ENCODE measurements around the gene CLDN4. TPM values are rescaled to one million over a fixed set of nuclear protein-coding genes. Genes with fewer than 3 reads are reported as not detected.

The CLDN4 gene
- total and polyA plus RNA-seq, 9 of the 15 experiments (the other 6 are each of a cell fraction or from before 2014, with no cell fraction given), result 0.05 to 0.60 (median 0.06) TPM; not detected in 3

DNA sequence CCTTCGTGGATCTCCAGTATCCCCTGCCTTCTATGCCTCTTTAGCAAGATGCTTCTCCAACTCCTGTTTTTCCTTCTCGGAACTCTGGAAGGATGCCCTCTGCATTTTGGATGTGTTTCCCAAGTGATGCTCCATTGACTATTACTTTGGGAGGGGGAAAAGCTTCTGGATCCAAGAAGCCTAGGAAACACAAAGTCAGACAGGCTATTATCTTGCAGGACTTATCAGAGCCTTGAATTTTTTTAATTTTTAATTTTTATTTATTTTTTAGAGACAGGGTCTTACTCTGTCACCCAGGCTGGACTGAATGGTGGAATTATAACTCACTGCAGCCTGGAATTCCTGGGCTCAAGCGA lies 51.2 kb downstream of the CLDN4 start:
- no peak for FAIRE-seq
- Histone ChIP-seq H4K20me1 (replicated peaks; ENCODE audit: control insufficient read depth, insufficient read depth, low read length) (peaks cover 29% of the 10 kb centered on the region), H3K79me2 (ENCODE audit: control insufficient read depth, insufficient read depth, low read length) (no peaks in the 10 kb centered on the region), H3K4me3 (no peak overlapping the region), H3K36me3 (ENCODE audit: control insufficient read depth, insufficient read depth, low read length) (no peaks in the 10 kb centered on the region), H3K27me3 (ENCODE audit: control insufficient read depth in 2 of 2, insufficient read depth in 2 of 2, low read length in 2 of 2) (peaks cover 16 to 53% of the 10 kb centered on the region in 2 experiments), H2AFZ (ENCODE audit: low read depth, low read length) (no peak overlapping the region), H3K9ac (ENCODE audit: insufficient read depth in 1 of 2, low read depth in 2 of 2, low read length in 2 of 2) (no peak overlapping the region), H3K4me1 (replicated peaks in 1 of 2; ENCODE audit: control insufficient read depth in 2 of 2, insufficient read depth in 2 of 2, low read length in 2 of 2) (peaks cover 12 to 22% of the 10 kb centered on the region in 2 experiments), H3K9me3 (replicated peaks; ENCODE audit: control insufficient read depth, insufficient read depth, low read depth, low read length) (no peaks in the 10 kb centered on the region), H3K9me1 (ENCODE audit: control insufficient read depth, insufficient read depth, low read length) (no peaks in the 10 kb centered on the region), H3K4me2 (ENCODE audit: insufficient read depth, low read length) (no peak overlapping the region), H3K27ac (ENCODE audit: extremely low read depth, low read depth, low read length) (no peak overlapping the region)
- DNase-seq (ENCODE audit: extremely low read depth in 1 of 4, low spot score in 3 of 4), result no peak
- intact Hi-C loops (cut with micrococcal nuclease) (no loop called here), in situ Hi-C loops (cut with MboI) (loop anchor here (5.0 kb wide), 1 partner anchor 140 kb away; no protein-coding TSS in a partner anchor)
- peak; percentile 99 for TF ChIP-seq ZNF239 (CRISPR knock-in tag; IDR thresholded peaks at IDR 0.05)
- peak; percentile 49 for TF ChIP-seq BCOR (IDR thresholded peaks at IDR 0.05)
- no peak for TF ChIP-seq ZNF232 (CRISPR knock-in tag; IDR thresholded peaks at IDR 0.05)
- peak in 1 of 2 experiments; percentile 49; a peak in 1 of 4 replicates for TF ChIP-seq KDM1A (IDR thresholded peaks at IDR 0.05)
- peak; percentile 90 for TF ChIP-seq RBM25 (IDR thresholded peaks at IDR 0.05; ENCODE audit: low read depth, low read length, severe bottlenecking)
- no peak for TF ChIP-seq HSF4 (CRISPR knock-in tag; IDR thresholded peaks at IDR 0.05; ENCODE audit: borderline replicate concordance)
- ChIA-PET POLR2A (no interaction called here), CTCF (ENCODE audit: low intra/inter-chr PET ratio) (no interaction called here)
- no TSS peak for BruUV-seq (replicated peaks)
- no peak for ATAC-seq
- 19% methylated on average over 3 of the region's 3 CpGs for WGBS (ENCODE audit: insufficient coverage, low coverage, missing lambda C conversion rate)

Other genes with a start within 250 kb of the CLDN4 start
Only the 7 nearest of the 10 such genes appear.
- gene DNAJC30, start 147.5 kb upstream of the CLDN4 start, total RNA-seq (2014; rRNA removed), result 6.9 and 8.6 TPM in 2 replicates
- 3.8 and 4.2 TPM in 2 replicates for gene DNAJC30, start 147.5 kb upstream of the CLDN4 start, total RNA-seq (2014; rRNA removed; fragmentation: Illumina TruSeq; extraction: Trizol)
- gene DNAJC30, start 147.5 kb upstream of the CLDN4 start, total RNA-seq (2015; rRNA removed; fragmentation: Illumina TruSeq; extraction: Trizol), result 4.4 and 4.6 TPM in 2 replicates
- gene DNAJC30, start 147.5 kb upstream of the CLDN4 start, total RNA-seq (2021), result 10.1 and 11.3 TPM in 2 replicates
- 2.0 and 3.7 TPM in 2 replicates for gene DNAJC30, start 147.5 kb upstream of the CLDN4 start, polyA plus RNA-seq (2011; rRNA removed)
- gene DNAJC30, start 147.5 kb upstream of the CLDN4 start, polyA plus RNA-seq (2014; fragmentation: Illumina TruSeq; extraction: Trizol), result 4.6 and 6.4 TPM in 2 replicates
- gene DNAJC30, start 147.5 kb upstream of the CLDN4 start, polyA plus RNA-seq (2014; fragmentation: Nextera tagmentation; extraction: Ambion mirVana), result 1 to 10 TPM; 1.1 to 1.4 TPM
- gene DNAJC30, start 147.5 kb upstream of the CLDN4 start, polyA plus RNA-seq (2014; rRNA removed), result 9.2 and 11.4 TPM in 2 replicates
- 170 and 183 TPM in 2 replicates for gene BUD23, start 147.4 kb upstream of the CLDN4 start, total RNA-seq (2014; rRNA removed)
- gene BUD23, start 147.4 kb upstream of the CLDN4 start, total RNA-seq (2014; rRNA removed; fragmentation: Illumina TruSeq; extraction: Trizol), result 117 and 124 TPM in 2 replicates
- 123 and 128 TPM in 2 replicates for gene BUD23, start 147.4 kb upstream of the CLDN4 start, total RNA-seq (2015; rRNA removed; fragmentation: Illumina TruSeq; extraction: Trizol)
- gene BUD23, start 147.4 kb upstream of the CLDN4 start, total RNA-seq (2021), result 135 and 144 TPM in 2 replicates
- gene BUD23, start 147.4 kb upstream of the CLDN4 start, polyA plus RNA-seq (2011; rRNA removed), result 115 and 168 TPM in 2 replicates
- 206 and 216 TPM in 2 replicates for gene BUD23, start 147.4 kb upstream of the CLDN4 start, polyA plus RNA-seq (2014; fragmentation: Illumina TruSeq; extraction: Trizol)
- gene BUD23, start 147.4 kb upstream of the CLDN4 start, polyA plus RNA-seq (2014; fragmentation: Nextera tagmentation; extraction: Ambion mirVana), result 100 to 1,000 TPM in 1 of 2 experiments, 10 to 100 TPM in 1; 79.5 to 150 TPM
- gene BUD23, start 147.4 kb upstream of the CLDN4 start, polyA plus RNA-seq (2014; rRNA removed), result 270 and 301 TPM in 2 replicates
- 9.1 and 9.9 TPM in 2 replicates for gene STX1A, start 111.3 kb upstream of the CLDN4 start, total RNA-seq (2014; rRNA removed)
- gene STX1A, start 111.3 kb upstream of the CLDN4 start, total RNA-seq (2014; rRNA removed; fragmentation: Illumina TruSeq; extraction: Trizol), result 2.3 and 3.9 TPM in 2 replicates
- gene STX1A, start 111.3 kb upstream of the CLDN4 start, total RNA-seq (2015; rRNA removed; fragmentation: Illumina TruSeq; extraction: Trizol), result 6.3 and 9.6 TPM in 2 replicates
- 8.0 and 8.9 TPM in 2 replicates for gene STX1A, start 111.3 kb upstream of the CLDN4 start, total RNA-seq (2021)
- gene STX1A, start 111.3 kb upstream of the CLDN4 start, polyA plus RNA-seq (2011; rRNA removed), result 6.7 and 7.5 TPM in 2 replicates
- gene STX1A, start 111.3 kb upstream of the CLDN4 start, polyA plus RNA-seq (2014; fragmentation: Illumina TruSeq; extraction: Trizol), result 6.1 and 9.9 TPM in 2 replicates
- under 1 TPM; 0.04 to 0.15 TPM for gene STX1A, start 111.3 kb upstream of the CLDN4 start, polyA plus RNA-seq (2014; fragmentation: Nextera tagmentation; extraction: Ambion mirVana)
- 11.7 and 15.1 TPM in 2 replicates for gene STX1A, start 111.3 kb upstream of the CLDN4 start, polyA plus RNA-seq (2014; rRNA removed)
- 44.2 and 52.6 TPM in 2 replicates for gene ABHD11, start 92.2 kb upstream of the CLDN4 start, total RNA-seq (2014; rRNA removed)
- 11.7 and 13.2 TPM in 2 replicates for gene ABHD11, start 92.2 kb upstream of the CLDN4 start, total RNA-seq (2014; rRNA removed; fragmentation: Illumina TruSeq; extraction: Trizol)
- 17.5 and 17.9 TPM in 2 replicates for gene ABHD11, start 92.2 kb upstream of the CLDN4 start, total RNA-seq (2015; rRNA removed; fragmentation: Illumina TruSeq; extraction: Trizol)
- gene ABHD11, start 92.2 kb upstream of the CLDN4 start, total RNA-seq (2021), result 32.6 and 37.3 TPM in 2 replicates
- gene ABHD11, start 92.2 kb upstream of the CLDN4 start, polyA plus RNA-seq (2011; rRNA removed), result 18.4 and 18.9 TPM in 2 replicates
- gene ABHD11, start 92.2 kb upstream of the CLDN4 start, polyA plus RNA-seq (2014; fragmentation: Illumina TruSeq; extraction: Trizol), result 25.5 and 26.3 TPM in 2 replicates
- gene ABHD11, start 92.2 kb upstream of the CLDN4 start, polyA plus RNA-seq (2014; fragmentation: Nextera tagmentation; extraction: Ambion mirVana), result 1 to 10 TPM; 7.7 to 8.6 TPM
- gene ABHD11, start 92.2 kb upstream of the CLDN4 start, polyA plus RNA-seq (2014; rRNA removed), result 40.7 and 41.7 TPM in 2 replicates
- not detected in 2 replicates for gene CLDN3, start 60.7 kb upstream of the CLDN4 start, total RNA-seq (2014; rRNA removed)
- not detected in 2 replicates for gene CLDN3, start 60.7 kb upstream of the CLDN4 start, total RNA-seq (2014; rRNA removed; fragmentation: Illumina TruSeq; extraction: Trizol)
- not detected in 2 replicates for gene CLDN3, start 60.7 kb upstream of the CLDN4 start, total RNA-seq (2015; rRNA removed; fragmentation: Illumina TruSeq; extraction: Trizol)
- gene CLDN3, start 60.7 kb upstream of the CLDN4 start, total RNA-seq (2021), result 0.29 TPM in 1 of 2 replicates, not detected in the other
- gene CLDN3, start 60.7 kb upstream of the CLDN4 start, polyA plus RNA-seq (2011; rRNA removed), result not detected in 2 replicates
- not detected in 2 replicates for gene CLDN3, start 60.7 kb upstream of the CLDN4 start, polyA plus RNA-seq (2014; fragmentation: Illumina TruSeq; extraction: Trizol)
- gene CLDN3, start 60.7 kb upstream of the CLDN4 start, polyA plus RNA-seq (2014; fragmentation: Nextera tagmentation; extraction: Ambion mirVana), result not detected
- gene CLDN3, start 60.7 kb upstream of the CLDN4 start, polyA plus RNA-seq (2014; rRNA removed), result not detected in 2 replicates
- gene METTL27, start 11.5 kb downstream of the CLDN4 start, total RNA-seq (2014; rRNA removed), result 0.32 and 0.94 TPM in 2 replicates
- not detected in 2 replicates for gene METTL27, start 11.5 kb downstream of the CLDN4 start, total RNA-seq (2014; rRNA removed; fragmentation: Illumina TruSeq; extraction: Trizol)
- not detected in 2 replicates for gene METTL27, start 11.5 kb downstream of the CLDN4 start, total RNA-seq (2015; rRNA removed; fragmentation: Illumina TruSeq; extraction: Trizol)
- 0.42 and 0.73 TPM in 2 replicates for gene METTL27, start 11.5 kb downstream of the CLDN4 start, total RNA-seq (2021)
- gene METTL27, start 11.5 kb downstream of the CLDN4 start, polyA plus RNA-seq (2011; rRNA removed), result 0.33 and 0.49 TPM in 2 replicates
- 0.69 TPM in 1 of 2 replicates, not detected in the other for gene METTL27, start 11.5 kb downstream of the CLDN4 start, polyA plus RNA-seq (2014; fragmentation: Illumina TruSeq; extraction: Trizol)
- gene METTL27, start 11.5 kb downstream of the CLDN4 start, polyA plus RNA-seq (2014; fragmentation: Nextera tagmentation; extraction: Ambion mirVana), result under 1 TPM in 1 of 2 experiments, not detected in 1; 0.08 TPM
- gene METTL27, start 11.5 kb downstream of the CLDN4 start, polyA plus RNA-seq (2014; rRNA removed), result 0.35 and 0.82 TPM in 2 replicates
- gene TMEM270, start 30.2 kb downstream of the CLDN4 start, total RNA-seq (2014; rRNA removed), result not detected in 2 replicates
- not detected in 2 replicates for gene TMEM270, start 30.2 kb downstream of the CLDN4 start, total RNA-seq (2014; rRNA removed; fragmentation: Illumina TruSeq; extraction: Trizol)
- not detected in 2 replicates for gene TMEM270, start 30.2 kb downstream of the CLDN4 start, total RNA-seq (2015; rRNA removed; fragmentation: Illumina TruSeq; extraction: Trizol)
- gene TMEM270, start 30.2 kb downstream of the CLDN4 start, total RNA-seq (2021), result not detected in 2 replicates
- gene TMEM270, start 30.2 kb downstream of the CLDN4 start, polyA plus RNA-seq (2011; rRNA removed), result not detected in 2 replicates
- not detected in 2 replicates for gene TMEM270, start 30.2 kb downstream of the CLDN4 start, polyA plus RNA-seq (2014; fragmentation: Illumina TruSeq; extraction: Trizol)
- gene TMEM270, start 30.2 kb downstream of the CLDN4 start, polyA plus RNA-seq (2014; fragmentation: Nextera tagmentation; extraction: Ambion mirVana), result not detected
- gene TMEM270, start 30.2 kb downstream of the CLDN4 start, polyA plus RNA-seq (2014; rRNA removed), result not detected in 2 replicates

Data from K562 (cell line).